Vagina (tissue), 2 donors: ENCODE results near the gene FMN2.

Source experiments
- POLR2A ChIP-seq, 2 donors: fragments of 450-650 bp; IDR thresholded peaks; one replicate each; pipeline ENCODE4 v1.6.1; 2017; ENCODE audit warnings: antibody characterized with exemption in 2 of 2, mild to moderate bottlenecking in 2 of 2, moderate library complexity in 2 of 2
- POLR2AphosphoS5 ChIP-seq, 2 donors: sonication (generic); formaldehyde crosslinking; IDR thresholded peaks; one replicate each; pipeline ENCODE4 v1.9.0; 2017; ENCODE audit warnings: antibody characterized with exemption in 2 of 2, mild to moderate bottlenecking in 2 of 2, low read depth in 1 of 2; ENCODE audit not compliant: insufficient read depth in 1 of 2
- TF ChIP-seq, protein P1 (sequence below), 3 experiments: fragments of 450-650 bp in 2 of 3; fragments of 200-600 bp in 1 of 3; sonication (generic) in 1 of 3; IDR thresholded peaks; one replicate each; pipeline ENCODE4 v1.5.1; 2017 to 2019; ENCODE audit warnings: antibody characterized with exemption in 3 of 3, mild to moderate bottlenecking in 2 of 3, moderate library complexity in 2 of 3

DNA sequence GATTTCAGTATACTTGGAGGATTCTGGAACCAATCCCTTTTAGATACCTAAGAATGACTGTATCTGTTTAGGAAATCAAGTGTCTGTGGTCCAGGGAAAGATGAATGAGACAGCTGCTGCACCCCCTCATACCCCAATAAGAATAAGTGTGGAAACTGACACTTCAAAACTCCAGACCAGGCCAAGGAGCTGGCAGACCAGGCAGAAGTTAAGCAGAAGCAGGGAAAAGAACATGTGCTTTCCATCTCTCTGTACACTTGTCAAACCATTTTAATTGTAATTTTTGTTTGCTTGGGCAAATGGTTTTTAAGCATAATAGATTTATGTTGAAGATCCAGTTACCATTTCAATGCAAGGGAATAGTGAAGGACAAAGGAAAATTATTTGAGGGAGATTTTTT, 420.1 kb downstream of the FMN2 start:
- TF ChIP-seq, protein P1, sequence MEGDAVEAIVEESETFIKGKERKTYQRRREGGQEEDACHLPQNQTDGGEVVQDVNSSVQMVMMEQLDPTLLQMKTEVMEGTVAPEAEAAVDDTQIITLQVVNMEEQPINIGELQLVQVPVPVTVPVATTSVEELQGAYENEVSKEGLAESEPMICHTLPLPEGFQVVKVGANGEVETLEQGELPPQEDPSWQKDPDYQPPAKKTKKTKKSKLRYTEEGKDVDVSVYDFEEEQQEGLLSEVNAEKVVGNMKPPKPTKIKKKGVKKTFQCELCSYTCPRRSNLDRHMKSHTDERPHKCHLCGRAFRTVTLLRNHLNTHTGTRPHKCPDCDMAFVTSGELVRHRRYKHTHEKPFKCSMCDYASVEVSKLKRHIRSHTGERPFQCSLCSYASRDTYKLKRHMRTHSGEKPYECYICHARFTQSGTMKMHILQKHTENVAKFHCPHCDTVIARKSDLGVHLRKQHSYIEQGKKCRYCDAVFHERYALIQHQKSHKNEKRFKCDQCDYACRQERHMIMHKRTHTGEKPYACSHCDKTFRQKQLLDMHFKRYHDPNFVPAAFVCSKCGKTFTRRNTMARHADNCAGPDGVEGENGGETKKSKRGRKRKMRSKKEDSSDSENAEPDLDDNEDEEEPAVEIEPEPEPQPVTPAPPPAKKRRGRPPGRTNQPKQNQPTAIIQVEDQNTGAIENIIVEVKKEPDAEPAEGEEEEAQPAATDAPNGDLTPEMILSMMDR (IDR thresholded peaks at IDR 0.05): no peak
- TF ChIP-seq POLR2A (IDR thresholded peaks at IDR 0.05) (no peak), POLR2AphosphoS5 (IDR thresholded peaks at IDR 0.05; ENCODE audit: insufficient read depth in 1 of 2, low read depth in 1 of 2) (no peak)
